ENCODE measurements around the gene UGT1A4. TPM values are rescaled to one million over a fixed set of nuclear protein-coding genes. Genes with fewer than 3 reads are reported as not detected.

Gene UGT1A4
- total and polyA plus RNA-seq, 10 of the 15 experiments (the other 5 are each of a cell fraction or from before 2014, with no cell fraction given), result not detected

DNA sequence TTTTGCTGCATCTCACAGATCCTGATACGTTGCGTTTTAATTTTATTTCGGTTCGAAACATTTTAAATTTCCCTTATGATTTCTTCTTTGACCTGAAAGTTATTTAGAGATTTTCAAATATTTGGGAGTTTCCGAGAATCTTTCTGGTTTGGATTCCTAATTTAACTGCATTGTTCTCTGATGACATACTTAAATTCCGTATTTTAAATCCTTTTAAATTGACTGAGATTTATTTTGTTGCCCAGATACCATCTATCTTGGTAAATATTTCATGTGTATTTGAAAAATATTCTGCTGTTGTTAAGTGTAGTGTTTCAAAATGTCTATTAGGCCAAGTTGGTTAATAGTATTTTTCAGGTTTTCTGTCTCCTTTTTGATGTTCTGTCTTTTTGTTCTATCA is 97.3 kb downstream of the UGT1A4 start:
- ATAC-seq (no peak), DNase-seq (ENCODE audit: low read depth, low spot score) (no peak), FAIRE-seq (no peak)
- ChIA-PET RAD21 (ENCODE audit: unreplicated experiment) (no interaction called here), CTCF (no interaction called here), SMC1A (ENCODE audit: uncharacterized antibody, unreplicated experiment) (no interaction called here), POLR2A (no interaction called here)
- no peak overlapping the region for H3K27ac ChIP-seq (ENCODE audit: control insufficient read depth, insufficient read depth)
- TF ChIP-seq ZZZ3 (IDR thresholded peaks at IDR 0.05; ENCODE audit: control insufficient read depth, insufficient read length, low read depth), result no peak
- TF ChIP-seq, protein P1, sequence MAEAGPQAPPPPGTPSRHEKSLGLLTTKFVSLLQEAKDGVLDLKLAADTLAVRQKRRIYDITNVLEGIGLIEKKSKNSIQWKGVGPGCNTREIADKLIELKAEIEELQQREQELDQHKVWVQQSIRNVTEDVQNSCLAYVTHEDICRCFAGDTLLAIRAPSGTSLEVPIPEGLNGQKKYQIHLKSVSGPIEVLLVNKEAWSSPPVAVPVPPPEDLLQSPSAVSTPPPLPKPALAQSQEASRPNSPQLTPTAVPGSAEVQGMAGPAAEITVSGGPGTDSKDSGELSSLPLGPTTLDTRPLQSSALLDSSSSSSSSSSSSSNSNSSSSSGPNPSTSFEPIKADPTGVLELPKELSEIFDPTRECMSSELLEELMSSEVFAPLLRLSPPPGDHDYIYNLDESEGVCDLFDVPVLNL (IDR thresholded peaks at IDR 0.05; ENCODE audit: low read depth, low read length), result no peak
- TF ChIP-seq STAT1 (conservative IDR thresholded peaks at IDR 0.05), result no peak
- TF ChIP-seq EED (IDR thresholded peaks at IDR 0.05; ENCODE audit: low read depth), result no peak
- TF ChIP-seq MEF2B (IDR thresholded peaks at IDR 0.05; ENCODE audit: partially characterized antibody, poor library complexity, severe bottlenecking), result no peak
- TF ChIP-seq ASH2L (IDR thresholded peaks at IDR 0.05; ENCODE audit: borderline replicate concordance, low read depth), result no peak
- no peak for TF ChIP-seq NFYA (IDR thresholded peaks at IDR 0.05; ENCODE audit: borderline replicate concordance, low read depth, low read length)
- TF ChIP-seq, protein P2, sequence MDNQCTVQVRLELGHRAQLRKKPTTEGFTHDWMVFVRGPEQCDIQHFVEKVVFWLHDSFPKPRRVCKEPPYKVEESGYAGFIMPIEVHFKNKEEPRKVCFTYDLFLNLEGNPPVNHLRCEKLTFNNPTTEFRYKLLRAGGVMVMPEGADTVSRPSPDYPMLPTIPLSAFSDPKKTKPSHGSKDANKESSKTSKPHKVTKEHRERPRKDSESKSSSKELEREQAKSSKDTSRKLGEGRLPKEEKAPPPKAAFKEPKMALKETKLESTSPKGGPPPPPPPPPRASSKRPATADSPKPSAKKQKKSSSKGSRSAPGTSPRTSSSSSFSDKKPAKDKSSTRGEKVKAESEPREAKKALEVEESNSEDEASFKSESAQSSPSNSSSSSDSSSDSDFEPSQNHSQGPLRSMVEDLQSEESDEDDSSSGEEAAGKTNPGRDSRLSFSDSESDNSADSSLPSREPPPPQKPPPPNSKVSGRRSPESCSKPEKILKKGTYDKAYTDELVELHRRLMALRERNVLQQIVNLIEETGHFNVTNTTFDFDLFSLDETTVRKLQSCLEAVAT (IDR thresholded peaks at IDR 0.05), result no peak
- WGBS (ENCODE audit: insufficient coverage, insufficient replicate concordance, low lambda C conversion rate, missing lambda C conversion rate), result 46% methylated on average over 6 of the region's 6 CpGs
- H3K4me3 ChIP-seq, result no peak overlapping the region
- no TSS peak for BruUV-seq (replicated peaks)
- no peaks in the 10 kb centered on the region; a peak in 3 of 4 replicates for H3K27me3 ChIP-seq (replicated peaks in 1 of 2; ENCODE audit: control insufficient read depth in 2 of 2, insufficient read depth in 2 of 2, low read length in 1 of 2)
- H3K9me3 ChIP-seq (replicated peaks; ENCODE audit: control insufficient read depth, insufficient read depth, low read length), result no peaks in the 10 kb centered on the region
- H3K9ac ChIP-seq (ENCODE audit: control insufficient read depth, insufficient read depth, low read length), result no peak overlapping the region
- H3K4me2 ChIP-seq (ENCODE audit: control insufficient read depth, insufficient read depth), result no peak overlapping the region
- no peaks in the 10 kb centered on the region for H3K36me3 ChIP-seq (ENCODE audit: control insufficient read depth in 2 of 2, insufficient read depth in 2 of 2, low read length in 1 of 2)
- intact Hi-C loops (cut with micrococcal nuclease; ENCODE audit: unreplicated experiment), result no loop called here
- no peaks in the 10 kb centered on the region for H3K4me1 ChIP-seq (ENCODE audit: control insufficient read depth, insufficient read depth, low read length)
- no peaks in the 10 kb centered on the region for H3K79me2 ChIP-seq (ENCODE audit: control insufficient read depth, insufficient read depth, low read length)
- no peaks in the 10 kb centered on the region for H4K20me1 ChIP-seq (ENCODE audit: control insufficient read depth, insufficient read depth)
- H2AFZ ChIP-seq (ENCODE audit: control insufficient read depth, low read depth, low read length), result no peak overlapping the region
- in situ Hi-C loops (cut with MboI), result no loop called here

All from GM12878 (cell line).